SU-DHL-6 (cell line): ENCODE results near the gene LEMD3.

ENCODE experiments used
- CTCF ChIP-seq: fragments of 200-600 bp; sonication (generic); IDR thresholded peaks from one replicate; pipeline ENCODE4 v1.5.1; 2017; ENCODE audit warnings: antibody characterized with exemption, mild to moderate bottlenecking, low read length, moderate library complexity; ENCODE audit not compliant: insufficient read depth, poor library complexity, severe bottlenecking
- EZH2phosphoT487 ChIP-seq: fragments of 200-600 bp; sonication (generic), shearing (Covaris generic); conservative IDR thresholded peaks from 2 replicates; pipeline ENCODE4 v1.6.1; 2018; ENCODE audit warnings: mild to moderate bottlenecking, antibody characterized with exemption, low read length, moderate library complexity, mixed read lengths

DNA sequence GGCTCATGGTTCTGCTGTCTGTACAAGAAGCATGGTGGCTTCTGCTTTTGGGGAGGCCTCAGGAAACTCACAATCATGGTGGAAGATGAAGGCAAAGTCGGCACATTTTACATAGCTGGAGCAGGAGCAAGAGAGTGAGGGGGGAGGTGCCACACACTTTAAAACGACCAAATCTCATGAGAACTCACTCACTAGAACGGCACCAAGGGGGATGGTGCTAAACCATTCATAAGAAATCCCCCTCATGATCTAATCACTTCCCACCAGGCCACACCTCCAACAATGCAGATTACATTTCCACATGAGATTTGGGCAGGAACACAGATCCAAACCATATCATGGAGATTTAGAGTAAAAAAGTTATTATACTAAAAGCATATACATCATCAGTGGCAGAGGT lies 13.6 kb upstream of the LEMD3 start:
- TF ChIP-seq CTCF = no peak
- no peak for TF ChIP-seq EZH2phosphoT487
